ENCODE data around the gene NFYC.
"Not testable (repeated sequence)": the region's sequence is repeated elsewhere in the genome, so short reads cannot be mapped to it uniquely, and the experiment has no call there.

The NFYC gene

GRCh38 chr1:40708750-40709099 lies 17.2 kb downstream of the NFYC start:
- no peak for DNase-seq

GRCh38 chr1:40709100-40709801 lies 17.7 kb downstream of the NFYC start:
- peak; percentile 80 for DNase-seq

DNA sequence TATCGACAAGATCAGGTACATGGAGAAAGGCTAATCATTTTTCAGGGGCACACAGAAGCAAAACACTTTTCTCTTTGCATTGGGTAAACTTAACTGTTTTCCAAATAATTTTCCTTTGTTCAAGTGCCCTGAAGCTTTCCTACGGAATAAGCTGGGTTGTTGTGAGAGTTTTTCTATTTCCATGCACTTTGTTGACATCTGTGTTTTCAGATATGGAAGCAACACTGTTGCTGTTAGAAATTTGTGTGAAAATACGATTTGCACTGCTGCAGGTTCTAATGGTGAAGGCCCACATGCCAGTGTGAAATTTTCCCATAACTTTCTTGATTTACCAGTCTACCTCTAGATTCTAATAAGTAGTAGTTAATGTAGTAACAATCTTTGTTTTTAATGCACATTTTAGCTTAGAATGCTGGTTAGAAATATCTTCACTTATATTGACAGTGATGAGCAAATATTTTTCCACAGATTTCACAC lies 18.3 kb downstream of the NFYC start:
- no peak for DNase-seq

DNA sequence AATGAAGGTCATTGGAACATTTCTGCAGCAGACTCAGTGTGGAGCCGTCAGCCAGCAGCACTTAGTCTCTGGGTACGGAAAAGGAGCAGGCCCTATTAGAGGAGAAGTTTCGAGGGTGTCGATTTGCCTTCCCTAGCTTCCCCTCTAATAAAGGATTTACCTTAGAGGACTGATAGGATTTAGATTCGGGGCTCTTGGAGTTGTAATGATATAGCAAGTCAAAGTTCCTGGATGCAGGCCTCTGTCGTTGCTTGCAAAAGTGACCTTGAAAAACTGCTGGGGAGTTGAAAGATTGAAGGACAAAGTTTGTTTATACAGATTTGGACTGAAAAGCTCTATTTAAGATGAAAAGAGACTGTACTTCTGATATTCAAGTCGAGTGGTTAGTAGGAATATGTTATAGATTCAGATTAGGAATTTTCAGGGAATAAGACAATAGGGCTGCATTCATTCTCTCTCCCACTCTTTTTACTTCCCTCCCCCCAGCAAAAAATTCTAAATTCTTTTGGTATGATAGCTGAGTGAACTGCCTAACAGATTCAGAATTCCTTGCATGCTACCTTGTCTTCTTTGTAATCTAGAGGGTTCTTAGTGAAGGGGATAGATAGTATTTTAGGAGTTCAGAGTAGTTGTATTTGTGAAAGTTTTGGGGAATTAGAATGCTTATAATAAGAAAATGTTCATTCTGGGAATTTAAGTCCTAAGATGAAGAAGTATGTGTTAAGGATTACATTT lies 19.2 kb downstream of the NFYC start:
- DNase-seq, result no peak

GRCh38 chr1:40711465-40712404 lies 20.2 kb downstream of the NFYC start:
- no peak for DNase-seq

DNA sequence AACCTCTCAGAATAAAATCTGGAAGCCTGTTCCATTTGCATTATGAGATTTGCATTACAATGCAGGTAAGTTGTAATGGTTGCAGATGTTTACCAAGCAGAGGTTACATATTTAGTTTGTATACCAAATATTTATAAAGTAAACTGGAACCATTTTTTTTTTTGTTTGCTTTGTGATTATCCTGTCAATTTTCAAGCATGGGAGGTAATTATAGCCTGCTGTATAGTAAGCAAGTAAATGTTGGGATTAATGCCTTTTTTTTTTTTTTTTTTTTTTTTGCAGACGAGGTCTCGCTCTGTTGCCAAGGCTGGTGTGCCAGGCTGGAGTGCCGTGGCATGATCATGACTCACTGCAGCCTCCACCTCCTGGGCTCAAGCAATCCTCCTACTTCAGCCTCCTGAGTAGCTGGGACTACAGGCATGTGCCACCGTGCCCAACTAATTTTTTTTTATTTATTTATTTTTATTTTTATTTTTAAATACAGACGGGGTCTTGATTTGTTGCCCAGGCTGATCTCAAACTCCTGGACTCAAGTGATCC lies 21.0 kb downstream of the NFYC start:
- no peak for DNase-seq

- no peak for DNase-seq
Measured at GRCh38 chr1:40712997-40713396, 21.5 kb downstream of the NFYC start.

DNA sequence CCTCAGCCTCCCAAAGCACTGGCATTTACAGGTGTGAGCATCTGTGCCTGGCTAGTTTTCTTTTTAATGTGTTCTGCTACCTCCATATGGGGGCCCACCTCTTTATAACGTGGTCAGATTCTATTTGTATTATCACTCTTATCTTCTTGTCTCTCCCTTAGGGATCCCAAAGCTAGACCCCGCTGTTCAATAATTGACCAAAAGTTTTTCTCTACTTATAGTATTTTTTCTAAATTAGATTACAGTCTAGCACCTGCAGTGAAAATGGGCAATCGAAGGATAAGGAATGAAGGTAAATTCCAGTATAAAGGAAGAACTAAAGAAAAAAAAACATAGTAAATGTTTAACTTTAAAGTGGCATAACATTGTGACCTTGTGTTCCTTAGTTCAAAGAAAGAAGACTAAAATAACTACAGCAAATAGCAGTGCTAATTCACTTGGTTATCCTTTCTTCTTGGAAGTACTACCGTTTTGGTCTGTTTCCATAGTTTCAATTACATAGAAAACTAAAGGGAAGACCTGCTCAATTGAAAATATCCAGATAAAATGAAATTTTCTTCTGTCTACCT lies 24.1 kb downstream of the NFYC start:
- no peak for DNase-seq

DNA sequence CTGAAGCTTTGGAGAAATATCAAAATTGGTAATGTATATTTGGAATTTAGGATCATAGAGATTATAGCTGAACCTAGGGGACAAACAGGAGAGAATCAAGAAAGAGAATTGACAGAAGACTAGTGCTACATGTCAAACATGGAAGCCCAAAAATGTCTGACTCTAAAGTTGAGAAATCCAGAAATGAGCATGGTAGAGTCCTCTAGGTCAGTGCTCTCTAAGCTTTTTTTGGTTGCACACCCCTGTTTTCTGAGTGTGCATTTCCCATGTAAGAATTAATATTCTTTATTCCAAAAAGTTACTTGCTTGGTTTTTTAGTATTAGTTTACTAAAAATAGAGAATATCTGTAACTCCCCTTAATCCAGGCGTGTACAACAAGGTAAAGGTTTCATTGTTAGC lies 25.6 kb downstream of the NFYC start:
- no peak for DNase-seq

GRCh38 chr1:40717955-40718354 lies 26.5 kb downstream of the NFYC start:
- DNase-seq, result no peak

DNA sequence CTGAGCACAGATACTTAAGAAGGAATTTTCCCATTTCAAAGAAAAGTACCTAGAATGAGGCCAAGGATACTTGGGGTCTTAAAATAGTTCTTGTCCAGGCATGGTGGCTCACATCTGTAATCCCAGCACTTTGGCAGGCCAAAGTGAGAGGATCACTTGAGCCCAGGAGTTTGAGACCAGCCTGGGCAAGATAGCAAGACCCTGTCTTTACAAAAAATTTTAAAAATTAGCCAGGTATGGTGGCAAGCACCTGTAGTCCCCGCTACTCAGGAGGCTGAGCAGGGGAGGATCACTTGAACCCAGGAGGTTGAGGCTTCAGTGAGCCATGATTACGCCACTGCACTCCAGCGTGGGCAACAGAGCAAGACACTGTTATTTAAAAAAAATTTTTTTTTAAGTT lies 29.0 kb downstream of the NFYC start:
- no peak for DNase-seq

DNA sequence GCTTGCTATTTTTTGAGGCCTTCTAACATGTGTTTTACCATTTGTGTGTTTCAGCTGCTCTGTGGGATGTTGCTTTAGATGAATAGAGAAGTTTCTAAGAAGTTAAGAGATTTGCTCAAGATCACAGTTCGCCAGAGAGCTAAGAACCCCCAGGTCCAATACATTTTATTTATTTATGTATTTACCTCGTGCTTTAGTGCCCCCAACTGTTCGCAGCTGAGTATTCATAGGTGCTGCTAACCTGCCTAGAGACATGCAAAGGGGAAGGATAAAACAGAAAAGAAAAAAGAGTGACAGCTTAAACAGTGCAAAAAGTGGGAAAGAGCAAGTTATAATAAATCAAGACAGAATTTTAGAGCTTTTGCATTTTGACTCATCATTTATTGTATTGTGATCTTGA lies 31.1 kb downstream of the NFYC start:
- no peak for DNase-seq

GRCh38 chr1:40723196-40723955 lies 31.9 kb downstream of the NFYC start:
- DNase-seq, result no peak

DNA sequence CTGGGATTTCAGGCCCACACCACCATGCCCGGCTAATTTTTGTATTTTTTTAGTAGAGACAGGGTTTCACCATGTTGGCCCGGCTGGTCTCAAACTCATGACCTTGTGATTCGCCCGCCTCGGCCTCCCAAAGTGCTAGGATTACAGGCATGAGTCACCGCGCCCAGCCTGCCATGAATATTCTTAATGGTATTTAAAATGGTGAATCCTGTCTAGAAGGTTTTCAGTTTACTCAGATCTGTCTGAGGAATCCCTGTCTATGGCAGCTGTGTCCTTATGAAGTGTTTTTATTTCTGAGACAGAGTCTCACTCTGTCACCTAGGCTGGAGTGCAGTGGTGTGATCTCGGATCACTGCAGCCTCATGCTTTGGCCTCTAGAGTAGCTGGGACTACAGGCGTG lies 36.2 kb downstream of the NFYC start:
- DNase-seq, result not testable (repeated sequence)

DNA sequence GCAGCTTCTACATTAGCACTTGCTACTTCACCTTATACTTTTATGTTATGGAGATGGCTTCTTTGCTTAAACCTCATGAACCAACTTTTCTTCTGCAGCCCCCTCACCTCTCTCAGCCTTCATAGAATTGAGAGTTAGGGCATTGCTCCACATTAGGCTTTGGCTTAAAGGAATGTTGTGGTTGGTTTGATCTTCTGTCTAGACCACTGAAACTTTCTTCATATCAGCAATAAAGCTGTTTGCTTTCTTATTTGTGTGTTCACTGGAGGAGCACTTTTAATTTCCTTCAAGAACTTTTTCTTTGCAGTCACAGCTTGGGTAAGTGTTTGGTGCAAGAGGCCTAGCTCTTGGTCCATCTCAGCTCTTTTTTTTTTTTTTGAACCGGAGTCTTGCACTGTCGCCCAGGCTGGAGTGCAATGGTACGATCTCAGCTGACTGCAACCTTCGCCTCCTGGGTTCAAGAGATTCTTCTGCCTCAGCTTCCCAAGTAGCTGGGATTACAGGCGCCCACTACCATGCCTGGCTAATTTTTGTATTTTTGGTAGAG lies 37.9 kb downstream of the NFYC start:
- not testable (repeated sequence) for DNase-seq

- DNase-seq, result no peak
Measured at GRCh38 chr1:40732756-40733301, 41.3 kb downstream of the NFYC start.

GRCh38 chr1:40734882-40735628 lies 43.6 kb downstream of the NFYC start:
- no peak for DNase-seq

- no peak for DNase-seq
Measured at GRCh38 chr1:40736085-40736531, 44.6 kb downstream of the NFYC start.

- no peak for DNase-seq
Measured at GRCh38 chr1:40738831-40739230, 47.3 kb downstream of the NFYC start.

DNA sequence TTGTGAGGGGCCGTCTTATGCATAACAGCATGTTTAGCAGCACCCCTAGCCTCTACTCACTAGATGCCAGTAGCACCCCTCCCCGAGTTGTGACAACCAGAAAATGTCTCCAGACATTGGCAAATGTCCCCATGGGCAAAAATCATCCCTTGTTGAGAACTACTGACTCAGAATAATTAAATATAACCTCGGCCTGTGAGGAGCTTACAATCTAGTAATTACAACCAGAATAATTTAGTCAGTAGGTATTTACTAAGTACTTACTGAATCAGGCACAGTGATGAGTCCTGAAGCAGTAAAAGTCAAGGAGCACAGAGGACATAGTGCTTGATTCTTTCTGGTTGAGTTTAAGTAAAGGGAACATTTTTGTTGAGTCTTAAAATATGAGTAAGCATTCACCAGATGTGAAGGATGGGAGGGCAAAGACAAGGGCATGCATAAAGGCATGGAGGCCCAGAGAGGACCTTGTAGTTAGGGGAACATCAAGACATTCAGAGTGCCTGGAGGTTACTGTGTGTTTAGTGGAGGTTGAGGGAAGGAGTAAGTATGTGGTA lies 48.0 kb downstream of the NFYC start:
- no peak for DNase-seq
